KG1 (cell line): ENCODE measurements around the gene RHOB.

Experiments
- DNase-seq: peaks from one replicate; lab custom pipeline; 2025; lab: John Stamatoyannopoulos, UW

The RHOB gene

DNA sequence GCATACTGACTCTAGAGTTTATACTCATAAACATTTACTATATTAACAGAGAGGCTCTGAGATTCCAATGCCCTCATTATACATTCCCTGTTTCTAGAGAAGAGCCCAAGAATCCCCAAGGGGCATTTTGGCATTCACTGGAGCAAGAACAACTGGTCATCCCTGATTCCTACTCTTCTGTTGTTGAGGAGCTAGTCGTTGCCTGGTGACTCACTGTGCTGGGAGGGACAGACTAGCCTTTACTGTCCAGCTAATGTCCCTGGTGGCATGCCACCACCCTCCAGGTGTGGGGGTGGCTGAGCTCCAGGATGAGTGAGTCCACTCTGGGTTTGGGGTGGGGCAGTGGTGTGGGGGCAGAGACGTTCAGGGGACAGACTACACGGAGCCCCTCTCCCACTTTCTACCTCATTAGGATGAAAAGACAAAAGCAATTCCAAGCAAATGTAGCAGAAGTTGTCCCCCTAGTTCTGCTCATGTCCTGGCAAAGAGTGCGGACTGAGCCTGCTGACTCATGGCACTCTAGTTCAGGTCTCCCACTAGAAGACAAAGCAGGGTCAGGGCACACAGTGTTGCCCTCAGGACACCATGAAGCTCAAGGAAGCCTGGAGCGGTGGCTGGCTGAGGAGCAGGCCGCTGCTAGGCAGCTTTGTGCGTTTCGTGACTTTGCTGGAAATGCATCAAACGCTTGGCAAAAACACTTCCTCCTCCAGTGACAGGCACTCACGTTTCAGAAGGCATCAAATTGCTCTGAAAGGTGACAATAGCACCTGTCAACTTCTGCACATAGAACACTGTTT, 49.4 kb downstream of the RHOB start:
- no peak for DNase-seq

DNA sequence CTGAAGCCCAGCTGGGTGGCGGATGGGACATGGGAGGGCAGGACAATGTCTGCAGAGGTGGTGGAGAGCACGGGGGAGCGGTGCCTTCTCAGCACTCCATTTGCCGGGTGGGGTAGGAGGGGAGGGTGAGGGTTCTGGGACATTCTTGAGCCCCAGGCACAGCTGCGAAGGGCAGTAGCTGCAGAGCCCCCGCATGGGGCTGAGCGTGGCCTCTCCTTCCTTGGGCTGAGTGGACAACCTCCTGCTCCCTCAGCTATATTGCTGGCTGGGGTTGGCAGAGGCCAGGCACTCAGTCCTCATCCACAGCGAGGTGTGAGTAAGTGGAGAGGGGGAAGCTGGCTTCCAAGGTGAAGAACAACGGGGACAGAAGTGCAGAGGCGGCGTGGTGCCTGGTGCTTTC, 50.1 kb downstream of the RHOB start:
- DNase-seq, result no peak
